Tibial nerve (tissue), 3 donors: ENCODE measurements around the gene SLC25A27.
"Not testable (repeated sequence)": the region's sequence is repeated elsewhere in the genome, so short reads cannot be mapped to it uniquely, and the experiment has no call there.

ENCODE experiments used
- CTCF ChIP-seq, 5 experiments: fragments of 200-600 bp in 3 of 5; fragments of 450-650 bp in 2 of 5; sonication (generic) in 3 of 5; IDR thresholded peaks; one replicate each; pipeline ENCODE4 v1.5.1; 2016 to 2019; ENCODE audit warnings: antibody characterized with exemption in 5 of 5, mild to moderate bottlenecking in 3 of 5, moderate library complexity in 2 of 5
- POLR2A ChIP-seq, 2 donors: fragments of 450-650 bp; IDR thresholded peaks; one replicate each; pipeline ENCODE4 v1.6.1; 2017; ENCODE audit warnings: antibody characterized with exemption in 2 of 2, mild to moderate bottlenecking in 2 of 2, moderate library complexity in 2 of 2

- TF ChIP-seq CTCF, POLR2A (IDR thresholded peaks at IDR 0.05): not testable (repeated sequence)
Measured at GRCh38 chr6:46648108-46648507, 4.7 kb upstream of the SLC25A27 start.
